HepG2 (cell line): ENCODE measurements around the gene PRR5L. TPM values are rescaled to one million over a fixed set of nuclear protein-coding genes. Genes with fewer than 3 reads are reported as not detected.
A peak's percentile ranks its signal among the peaks of the same experiment; 100 is the strongest.
"Not testable (repeated sequence)": the region's sequence is repeated elsewhere in the genome, so short reads cannot be mapped to it uniquely, and the experiment has no call there.

Experiments
- ATAC-seq: fragments of 200-7000 bp; cut with Tn5 transposase; 3 replicates; pipeline ENCODE4 v1.9.1; 2020; ENCODE audit warnings: mild to moderate bottlenecking, moderate library complexity
- BruUV-seq: library from RNA; stranded (reverse); fragments of 400-500 nt; replicated peaks from 2 replicates; lab custom pipeline; 2021; lab: Mats Ljungman, UMichigan
- CTCF ChIA-PET: fragments of 300-600 bp; formaldehyde crosslinking; extraction: SDS; loops from one replicate; lab custom pipeline; 2021; ENCODE audit warnings: low total read pairs, inconsistent platforms, low intra/inter-chr PET ratio; lab: Yijun Ruan, JAX
- POLR2A ChIA-PET: fragments of 350-600 bp; sonication (Branson Sonifier 250); formaldehyde crosslinking; loops from one replicate; lab custom pipeline; 2020; ENCODE audit warnings: antibody characterized with exemption, inconsistent platforms; lab: Yijun Ruan, JAX
- DNase-seq: peaks from one replicate; pipeline ENCODE4 v3.0.0-alpha.2; 2015; ENCODE audit warnings: low spot score
- FAIRE-seq: peaks from 3 replicates; lab custom pipeline; 2011; peaks lifted over from hg19 to GRCh38; lab: Jason Lieb, UNC
- H2AFZ ChIP-seq: one replicate; pipeline ENCODE4 v1.6.1; 2011; ENCODE audit warnings: low read length, inconsistent platforms
- H3K27ac ChIP-seq: fragments of 300-600 bp; 3 replicates; pipeline ENCODE4 v1.8.0; 2011; ENCODE audit warnings: mixed run types, mild to moderate bottlenecking, mixed read lengths, low read length, inconsistent platforms; ENCODE audit not compliant: insufficient read depth; ENCODE audit errors: extremely low read length
- H3K27me3 ChIP-seq, 2 experiments: fragments of 200-600 bp in 1 of 2; 2 replicates in 1 of 2; 3 replicates in 1 of 2; pipeline versions ENCODE4 v1.6.0 to v1.8.0; 2011; ENCODE audit warnings: low read length in 2 of 2, mild to moderate bottlenecking in 2 of 2, moderate library complexity in 2 of 2, inconsistent platforms in 1 of 2; ENCODE audit not compliant: insufficient read depth in 2 of 2, control insufficient read depth in 1 of 2
- H3K36me3 ChIP-seq, 2 experiments: fragments of 200-600 bp in 1 of 2; replicated peaks in 1 of 2; 2 replicates in 1 of 2; 3 replicates in 1 of 2; pipeline versions ENCODE4 v1.5.1 to v1.8.0; 2011; ENCODE audit warnings: low read length in 2 of 2, inconsistent platforms in 1 of 2; ENCODE audit not compliant: insufficient read depth in 2 of 2, control insufficient read depth in 1 of 2
- H3K4me1 ChIP-seq: 2 replicates; pipeline ENCODE4 v1.5.1; 2012; ENCODE audit warnings: low read length, inconsistent platforms; ENCODE audit not compliant: insufficient read depth
- H3K4me2 ChIP-seq: 2 replicates; pipeline ENCODE4 v1.6.0; 2011; ENCODE audit warnings: low read depth, low read length, inconsistent platforms
- H3K4me3 ChIP-seq, 3 experiments: fragments of 200-600 bp in 1 of 3; sonication (generic), shearing (Covaris generic) in 1 of 3; replicated peaks in 1 of 3; 2 replicates each; pipeline ENCODE4 v1.5.1; 2011 to 2016; ENCODE audit warnings: low read length in 3 of 3, inconsistent platforms in 2 of 3, low read depth in 2 of 3, mild to moderate bottlenecking in 2 of 3, control low read depth in 1 of 3, mixed read lengths in 1 of 3; ENCODE audit not compliant: insufficient read depth in 1 of 3
- H3K79me2 ChIP-seq: one replicate; pipeline ENCODE4 v1.6.1; 2011; ENCODE audit warnings: low read length, inconsistent platforms; ENCODE audit not compliant: insufficient read depth
- H3K9ac ChIP-seq: 2 replicates; pipeline ENCODE4 v1.6.0; 2011; ENCODE audit warnings: mild to moderate bottlenecking, low read depth, low read length, inconsistent platforms; ENCODE audit not compliant: insufficient read depth
- H3K9me3 ChIP-seq: 2 replicates; pipeline ENCODE4 v1.5.1; 2012; ENCODE audit warnings: mild to moderate bottlenecking, low read length
- H4K20me1 ChIP-seq: 2 replicates; pipeline ENCODE4 v1.6.0; 2011; ENCODE audit warnings: inconsistent platforms, mild to moderate bottlenecking, low read length, moderate library complexity; ENCODE audit not compliant: insufficient read depth
- BCL3 ChIP-seq: sonication (generic); formaldehyde crosslinking; IDR thresholded peaks from 2 replicates; pipeline ENCODE4 v1.5.1; 2020; ENCODE audit warnings: mild to moderate bottlenecking, missing genetic modification reagents, moderate library complexity
- HOMEZ ChIP-seq: IDR thresholded peaks from 2 replicates; pipeline ENCODE4 v1.6.1; 2016; ENCODE audit warnings: low read depth
- SMAD3 ChIP-seq: sonication (generic); formaldehyde crosslinking; IDR thresholded peaks from 2 replicates; pipeline ENCODE4 v1.4.0; 2020; ENCODE audit warnings: missing genetic modification reagents
- TEAD3 ChIP-seq: optimal IDR thresholded peaks from 2 replicates; pipeline ENCODE3; 2016; ENCODE audit warnings: borderline replicate concordance
- ZNF121 ChIP-seq: sonication (generic); formaldehyde crosslinking; IDR thresholded peaks from 2 replicates; pipeline ENCODE4 v1.5.0; 2020; ENCODE audit warnings: mild to moderate bottlenecking, missing genetic modification reagents
- ZNF468 ChIP-seq: sonication (generic); formaldehyde crosslinking; IDR thresholded peaks from 2 replicates; pipeline ENCODE4 v1.8.0; 2022; ENCODE audit warnings: mild to moderate bottlenecking, moderate library complexity, missing genetic modification reagents
- ZNF766 ChIP-seq: sonication (generic); formaldehyde crosslinking; IDR thresholded peaks from 2 replicates; pipeline ENCODE4 v1.5.0; 2020; ENCODE audit warnings: missing genetic modification reagents, borderline replicate concordance
- WGBS: methylation state at CpG from one replicate; pipeline ENCODE4 v1.1.6; 2017; ENCODE audit warnings: low lambda C conversion rate; 5-methylcytosine and 5-hydroxymethylcytosine counted together
- in situ Hi-C: cut with HindIII; loops from 2 replicates; pipeline ENCODE4 v1.10.0; 2017; ENCODE audit warnings: low pct_unique_long_range_greater_than_20kb; ENCODE audit not compliant: extremely low pct_ligation_motif_present
- intact Hi-C: fragments of 100-400 bp; cut with micrococcal nuclease; formaldehyde crosslinking; loops from one replicate; pipeline ENCODE4 v1.10.0; 2022; ENCODE audit not compliant: unreplicated experiment
- polyA plus RNA-seq, 8 experiments: library from polyadenylated mRNA; depleted of rRNA in 3 of 8; stranded (reverse) in 7 of 8; unstranded in 1 of 8; fragments of >200 nt; fragmentation: Illumina TruSeq in 4 of 8; extraction: Trizol in 4 of 8; gene quantifications; 2 replicates each; pipeline versions ENCODE4 v1.2.1 to v1.2.3, GENCODE V29; 2011 to 2016; ENCODE audit warnings: low read depth in 4 of 8, missing spikeins in 1 of 8, mixed read lengths in 1 of 8; ENCODE audit not compliant: insufficient read depth in 1 of 8
- total RNA-seq, 5 experiments: library from RNA; depleted of rRNA; stranded (reverse); fragments of >200 nt; fragmentation: Illumina TruSeq; extraction: Trizol; gene quantifications; 2 replicates each; pipeline ENCODE4 v1.2.3, GENCODE V29; 2016; ENCODE audit warnings: low read depth in 1 of 5
- TF ChIP-seq, protein P1 (sequence below): sonication (generic); formaldehyde crosslinking; IDR thresholded peaks from 2 replicates; pipeline ENCODE4 v1.5.0; 2020; ENCODE audit warnings: mild to moderate bottlenecking, missing genetic modification reagents

The PRR5L gene
- total and polyA plus RNA-seq, 2 of the 13 experiments (the other 11 are each of a cell fraction or from before 2014, with no cell fraction given), result 0.16 TPM; not detected in 1

DNA sequence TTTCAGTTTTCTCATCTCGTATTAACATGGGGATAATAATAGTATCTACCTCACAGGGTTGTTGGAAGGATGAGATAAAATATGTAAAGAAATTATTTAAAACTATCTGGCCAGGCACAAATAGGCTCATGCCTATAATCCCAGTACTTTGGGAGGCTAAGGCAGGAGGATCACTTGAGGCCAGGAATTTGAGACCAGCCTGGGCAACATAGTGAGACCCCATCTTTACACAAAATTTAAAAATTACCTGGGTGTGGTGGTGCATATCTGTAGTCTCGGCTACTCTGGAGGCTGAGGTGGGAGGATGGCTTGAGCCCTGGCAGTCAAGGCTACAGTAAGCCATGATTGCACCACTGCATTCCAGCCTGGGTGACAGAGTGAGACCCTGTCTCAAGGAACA lies 215.0 kb downstream of the PRR5L start:
- in situ Hi-C loops, H4K20me1 ChIP-seq, ATAC-seq, CTCF ChIA-PET, FAIRE-seq: not testable (repeated sequence)
- peaks cover 32% of the 10 kb centered on the region for H3K4me1 ChIP-seq
- intact Hi-C loops, result loop anchor here (10.0 kb wide), 1 partner anchor 74 kb away; no protein-coding TSS in a partner anchor
- peak; percentile 69 for TF ChIP-seq ZNF121 (CRISPR knock-in tag)
- TF ChIP-seq, protein P1, sequence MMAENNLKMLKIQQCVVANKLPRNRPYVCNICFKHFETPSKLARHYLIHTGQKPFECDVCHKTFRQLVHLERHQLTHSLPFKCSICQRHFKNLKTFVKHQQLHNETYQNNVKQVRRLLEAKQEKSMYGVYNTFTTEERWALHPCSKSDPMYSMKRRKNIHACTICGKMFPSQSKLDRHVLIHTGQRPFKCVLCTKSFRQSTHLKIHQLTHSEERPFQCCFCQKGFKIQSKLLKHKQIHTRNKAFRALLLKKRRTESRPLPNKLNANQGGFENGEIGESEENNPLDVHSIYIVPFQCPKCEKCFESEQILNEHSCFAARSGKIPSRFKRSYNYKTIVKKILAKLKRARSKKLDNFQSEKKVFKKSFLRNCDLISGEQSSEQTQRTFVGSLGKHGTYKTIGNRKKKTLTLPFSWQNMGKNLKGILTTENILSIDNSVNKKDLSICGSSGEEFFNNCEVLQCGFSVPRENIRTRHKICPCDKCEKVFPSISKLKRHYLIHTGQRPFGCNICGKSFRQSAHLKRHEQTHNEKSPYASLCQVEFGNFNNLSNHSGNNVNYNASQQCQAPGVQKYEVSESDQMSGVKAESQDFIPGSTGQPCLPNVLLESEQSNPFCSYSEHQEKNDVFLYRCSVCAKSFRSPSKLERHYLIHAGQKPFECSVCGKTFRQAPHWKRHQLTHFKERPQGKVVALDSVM, result peak; percentile 73; the same call in 1 of the 2 replicates
- peak; percentile 32 for TF ChIP-seq TEAD3 (CRISPR knock-in tag)
- TF ChIP-seq, all 625 proteins: peak for 3; not testable (repeated sequence) for 622
- H3K27ac ChIP-seq, H3K36me3 ChIP-seq, H3K9ac ChIP-seq, H3K27me3 ChIP-seq, DNase-seq, H3K9me3 ChIP-seq, BruUV-seq: not testable (repeated sequence)
- Histone ChIP-seq H3K4me3 (peak overlapping the region in 2 of 3 experiments; percentile 97; a peak in 3 of 6 replicates), H3K79me2 (peaks cover 14% of the 10 kb centered on the region), H2AFZ (peak overlapping the region; percentile 97), H3K4me2 (peak overlapping the region; percentile 95)
- 70% methylated on average over 2 of the region's 2 CpGs for WGBS
- POLR2A ChIA-PET, result interaction anchor here (1.1 kb wide), 1 partner anchor 18 kb away, joined by 3 read pairs; no protein-coding TSS in a partner anchor

DNA sequence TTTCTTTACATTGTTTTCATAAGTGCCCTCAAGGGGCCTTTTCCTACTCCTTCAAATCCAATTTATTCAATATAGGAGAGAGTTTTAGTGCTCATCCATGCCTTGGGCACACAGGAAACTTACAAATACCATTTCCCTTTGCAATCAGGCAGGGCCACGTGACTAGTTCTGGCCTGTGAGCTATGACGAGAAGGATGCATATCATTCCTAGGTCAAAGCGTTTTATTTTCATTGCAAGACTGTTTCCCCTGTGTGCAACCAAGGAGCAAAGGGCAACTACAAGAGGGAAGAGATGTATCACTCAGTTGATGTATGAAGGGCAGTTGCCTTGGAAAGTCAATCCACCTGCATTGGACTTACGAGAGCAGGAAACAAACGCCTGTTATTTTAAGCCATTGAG lies 215.9 kb downstream of the PRR5L start:
- H4K20me1 ChIP-seq, result no peaks in the 10 kb centered on the region; the same call in 1 of the 2 replicates
- POLR2A ChIA-PET, result no interaction called here
- 7% methylated on average over 5 of the region's 5 CpGs for WGBS
- no peaks in the 10 kb centered on the region for H3K9me3 ChIP-seq
- in situ Hi-C loops, result no loop called here
- H2AFZ ChIP-seq, result no peak overlapping the region
- H3K79me2 ChIP-seq, result peaks cover 14% of the 10 kb centered on the region
- CTCF ChIA-PET, result no interaction called here
- no peak overlapping the region; a peak in 2 of 6 replicates for H3K4me3 ChIP-seq
- no peak overlapping the region for H3K9ac ChIP-seq
- no TSS peak for BruUV-seq
- peaks cover 0 to 3% of the 10 kb centered on the region in 2 experiments; a peak in 1 of 5 replicates for H3K27me3 ChIP-seq
- peaks cover 32% of the 10 kb centered on the region for H3K4me1 ChIP-seq
- peak overlapping the region; percentile 28 for H3K4me2 ChIP-seq
- H3K27ac ChIP-seq, result no peak overlapping the region
- no peak for ATAC-seq
- no peaks in the 10 kb centered on the region for H3K36me3 ChIP-seq
- FAIRE-seq, result no peak
- intact Hi-C loops, result loop anchor here (10.0 kb wide), 1 partner anchor 73 kb away; no protein-coding TSS in a partner anchor
- DNase-seq, result peak; percentile 58
- no peak for TF ChIP-seq SMAD3 (CRISPR knock-in tag)
- TF ChIP-seq ZNF766, result no peak
- TF ChIP-seq BCL3 (CRISPR knock-in tag), result no peak
- TF ChIP-seq HOMEZ (CRISPR knock-in tag), result peak; percentile 28; the same call in 1 of the 2 replicates
- no peak for TF ChIP-seq ZNF468 (CRISPR knock-in tag)
